HG03060 (cell line): ENCODE results near the gene ARVCF.

Source experiments
- ATAC-seq: cut with Tn5 transposase; IDR thresholded peaks from one replicate; pipeline ENCODE4 v1.9.1; 2021; ENCODE audit warnings: low read depth, moderate number of reproducible peaks; ENCODE audit not compliant: unreplicated experiment

ARVCF gene

GRCh38 chr22:20018001-20018400, 1.4 kb upstream of the ARVCF start:
- no peak for ATAC-seq

- ATAC-seq, result no peak
These were observed 967 bp upstream of the ARVCF start for GRCh38 chr22:20017622-20017958.

- no peak for ATAC-seq
These were observed 471 bp downstream of the ARVCF start for GRCh38 chr22:20015971-20016733.

GRCh38 chr22:20015187-20015625, 1.4 kb downstream of the ARVCF start:
- no peak for ATAC-seq

GRCh38 chr22:20014526-20015186, 2.0 kb downstream of the ARVCF start:
- no peak for ATAC-seq

GRCh38 chr22:20013382-20013871, 3.2 kb downstream of the ARVCF start:
- ATAC-seq, result no peak

GRCh38 chr22:20012741-20013331, 3.8 kb downstream of the ARVCF start:
- no peak for ATAC-seq

- ATAC-seq, result no peak
These were observed 4.5 kb downstream of the ARVCF start for GRCh38 chr22:20011993-20012740.

- ATAC-seq, result no peak
These were observed 5.3 kb downstream of the ARVCF start for GRCh38 chr22:20011123-20011992.

GRCh38 chr22:20010307-20011122, 6.1 kb downstream of the ARVCF start:
- no peak for ATAC-seq

- no peak for ATAC-seq
These were observed 6.9 kb downstream of the ARVCF start for GRCh38 chr22:20009582-20010306.

- no peak for ATAC-seq
These were observed 7.6 kb downstream of the ARVCF start for GRCh38 chr22:20009018-20009491.

- no peak for ATAC-seq
These were observed 8.2 kb downstream of the ARVCF start for GRCh38 chr22:20008221-20008995.

GRCh38 chr22:20004464-20004863, 12.2 kb downstream of the ARVCF start:
- ATAC-seq, result no peak

GRCh38 chr22:20003304-20003703, 13.3 kb downstream of the ARVCF start:
- no peak for ATAC-seq

GRCh38 chr22:20002636-20003035, 14.0 kb downstream of the ARVCF start:
- ATAC-seq, result no peak

- no peak for ATAC-seq
These were observed 14.5 kb downstream of the ARVCF start for GRCh38 chr22:20002128-20002527.
